MCF 10A (cell line): ENCODE data around the gene MAGEA9B. TPM values are rescaled to one million over a fixed set of nuclear protein-coding genes. Genes with fewer than 3 reads are reported as not detected.
"Not testable (repeated sequence)": the region's sequence is repeated elsewhere in the genome, so short reads cannot be mapped to it uniquely, and the experiment has no call there.

Experiments used
- BruUV-seq: library from RNA; stranded (reverse); fragments of 400-500 nt; replicated peaks from 2 replicates; lab custom pipeline; 2021; lab: Mats Ljungman, UMichigan
- CTCF ChIA-PET: fragments of 300-600 bp; sonication (Branson Sonifier 250); formaldehyde crosslinking; extraction: SDS; loops from one replicate; lab custom pipeline; 2021; ENCODE audit warnings: antibody characterized with exemption, inconsistent platforms; lab: Yijun Ruan, JAX
- POLR2A ChIA-PET: fragments of 300-600, 350-650 bp; sonication (Branson Sonifier 250); formaldehyde crosslinking; extraction: SDS; loops from one replicate; lab custom pipeline; 2020; ENCODE audit warnings: antibody characterized with exemption, inconsistent platforms; lab: Yijun Ruan, JAX
- DNase-seq: peaks from one replicate; pipeline ENCODE4 v3.0.0-alpha.2; 2018; ENCODE audit not compliant: unreplicated experiment
- H3K27ac Mint-ChIP-seq: one replicate; pipeline ENCODE4 v1.8.0; 2022; ENCODE audit warnings: mild to moderate bottlenecking, low read depth, mixed read lengths; ENCODE audit not compliant: unreplicated experiment
- H3K27me3 Mint-ChIP-seq: one replicate; pipeline ENCODE4 v1.8.0; 2022; ENCODE audit warnings: mixed read lengths; ENCODE audit not compliant: insufficient read depth, unreplicated experiment
- H3K36me3 Mint-ChIP-seq: one replicate; pipeline ENCODE4 v1.8.0; 2022; ENCODE audit warnings: mild to moderate bottlenecking, moderate library complexity, mixed read lengths; ENCODE audit not compliant: insufficient read depth, unreplicated experiment
- H3K4me1 Mint-ChIP-seq: one replicate; pipeline ENCODE4 v1.8.0; 2022; ENCODE audit warnings: mixed read lengths; ENCODE audit not compliant: insufficient read depth, unreplicated experiment
- H3K4me3 Mint-ChIP-seq: one replicate; pipeline ENCODE4 v1.8.0; 2022; ENCODE audit warnings: mild to moderate bottlenecking, moderate library complexity, mixed read lengths; ENCODE audit not compliant: unreplicated experiment
- H3K9me3 Mint-ChIP-seq: one replicate; pipeline ENCODE4 v1.8.0; 2022; ENCODE audit warnings: mixed read lengths; ENCODE audit not compliant: unreplicated experiment
- intact Hi-C: fragments of 100-400 bp; cut with micrococcal nuclease; formaldehyde crosslinking; loops from 2 replicates; pipeline ENCODE4 v1.14.1; 2022
- total RNA-seq: library from RNA; stranded (reverse); gene quantifications from 2 replicates; pipeline ENCODE4 v1.2.3, GENCODE V29; 2022
- TF ChIP-seq, protein P1 (sequence below): fragments of 200-600 bp; IDR thresholded peaks from one replicate; pipeline ENCODE4 v1.8.0; 2022; ENCODE audit warnings: antibody characterized with exemption, mild to moderate bottlenecking; ENCODE audit not compliant: unreplicated experiment

MAGEA9B gene
- total RNA-seq, 1 experiment from 2014 or later = not detected

GRCh38 chrX:149618871-149619270 is 31.6 kb upstream of the MAGEA9B start:
- no peak overlapping the region for H3K4me3 Mint-ChIP-seq
- no TSS peak for BruUV-seq
- H3K4me1 Mint-ChIP-seq = no peaks in the 10 kb centered on the region
- no peak for DNase-seq
- H3K36me3 Mint-ChIP-seq = no peaks in the 10 kb centered on the region
- intact Hi-C loops = no loop called here
- TF ChIP-seq, protein P1, sequence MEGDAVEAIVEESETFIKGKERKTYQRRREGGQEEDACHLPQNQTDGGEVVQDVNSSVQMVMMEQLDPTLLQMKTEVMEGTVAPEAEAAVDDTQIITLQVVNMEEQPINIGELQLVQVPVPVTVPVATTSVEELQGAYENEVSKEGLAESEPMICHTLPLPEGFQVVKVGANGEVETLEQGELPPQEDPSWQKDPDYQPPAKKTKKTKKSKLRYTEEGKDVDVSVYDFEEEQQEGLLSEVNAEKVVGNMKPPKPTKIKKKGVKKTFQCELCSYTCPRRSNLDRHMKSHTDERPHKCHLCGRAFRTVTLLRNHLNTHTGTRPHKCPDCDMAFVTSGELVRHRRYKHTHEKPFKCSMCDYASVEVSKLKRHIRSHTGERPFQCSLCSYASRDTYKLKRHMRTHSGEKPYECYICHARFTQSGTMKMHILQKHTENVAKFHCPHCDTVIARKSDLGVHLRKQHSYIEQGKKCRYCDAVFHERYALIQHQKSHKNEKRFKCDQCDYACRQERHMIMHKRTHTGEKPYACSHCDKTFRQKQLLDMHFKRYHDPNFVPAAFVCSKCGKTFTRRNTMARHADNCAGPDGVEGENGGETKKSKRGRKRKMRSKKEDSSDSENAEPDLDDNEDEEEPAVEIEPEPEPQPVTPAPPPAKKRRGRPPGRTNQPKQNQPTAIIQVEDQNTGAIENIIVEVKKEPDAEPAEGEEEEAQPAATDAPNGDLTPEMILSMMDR = no peak
- H3K27ac Mint-ChIP-seq = no peak overlapping the region
- POLR2A ChIA-PET = no interaction called here
- no peaks in the 10 kb centered on the region for H3K27me3 Mint-ChIP-seq
- no peaks in the 10 kb centered on the region for H3K9me3 Mint-ChIP-seq
- CTCF ChIA-PET = no interaction called here

DNA sequence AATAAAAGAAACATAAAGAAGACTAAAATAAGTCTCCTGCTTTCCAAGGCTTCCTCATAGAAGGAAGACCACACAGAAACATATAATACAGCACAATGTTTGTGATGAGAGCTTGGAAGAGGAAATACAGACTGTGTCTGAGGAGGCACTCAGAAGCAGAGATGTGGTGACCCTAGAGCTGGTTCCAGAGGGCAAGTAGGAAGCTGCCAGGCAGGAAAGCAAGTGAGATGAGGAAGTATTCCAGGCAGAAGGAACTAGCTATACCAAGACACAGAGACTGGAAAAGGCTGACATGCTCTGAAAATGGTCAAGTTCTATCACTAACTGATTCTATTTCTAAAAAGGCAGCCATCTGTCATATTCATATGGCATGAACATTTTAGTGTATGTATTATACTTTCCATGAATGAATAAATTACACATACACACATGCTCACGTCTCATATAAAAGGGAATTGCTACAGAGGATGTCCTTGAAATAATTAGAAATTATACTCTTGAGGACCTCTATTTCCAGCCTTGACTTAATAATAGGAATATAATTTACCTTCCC is 24.4 kb upstream of the MAGEA9B start:
- no peak overlapping the region for H3K4me3 Mint-ChIP-seq
- intact Hi-C loops = no loop called here
- no peak overlapping the region for H3K27ac Mint-ChIP-seq
- no peaks in the 10 kb centered on the region for H3K27me3 Mint-ChIP-seq
- peaks cover 5% of the 10 kb centered on the region for H3K36me3 Mint-ChIP-seq
- POLR2A ChIA-PET = no interaction called here
- TF ChIP-seq, protein P1 = no peak
- no peaks in the 10 kb centered on the region for H3K9me3 Mint-ChIP-seq
- CTCF ChIA-PET = no interaction called here
- no peaks in the 10 kb centered on the region for H3K4me1 Mint-ChIP-seq
- no TSS peak for BruUV-seq
- DNase-seq = no peak

DNA sequence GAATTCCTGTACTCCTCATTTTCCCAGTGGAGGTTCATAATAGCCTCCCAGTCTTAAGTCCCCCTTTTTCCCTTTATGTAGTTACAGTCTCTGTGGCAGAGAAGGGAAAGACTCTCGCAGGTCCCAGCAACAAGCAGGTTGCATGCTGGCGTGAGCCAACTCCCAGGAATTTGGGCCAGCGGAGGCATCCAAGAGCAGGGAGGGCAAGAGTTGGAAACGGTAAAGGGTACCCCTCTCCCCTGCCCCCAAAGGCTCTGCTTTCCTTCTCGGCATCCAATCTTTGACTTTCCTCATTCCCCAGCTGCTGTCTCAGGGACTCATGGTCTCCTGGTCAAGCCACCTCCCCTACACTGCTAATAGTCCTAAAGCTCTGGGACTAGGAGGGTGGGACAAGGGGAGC is 23.3 kb upstream of the MAGEA9B start:
- intact Hi-C loops = no loop called here
- Mint-ChIP-seq H3K4me3 (no peak overlapping the region), H3K9me3 (no peaks in the 10 kb centered on the region), H3K4me1 (no peaks in the 10 kb centered on the region), H3K27ac (no peak overlapping the region), H3K27me3 (no peaks in the 10 kb centered on the region), H3K36me3 (peaks cover 5% of the 10 kb centered on the region)
- ChIA-PET POLR2A (no interaction called here), CTCF (interaction anchor here (0.7 kb wide), 1 partner anchor 40 kb away, joined by 3 read pairs; no protein-coding TSS in a partner anchor)
- TF ChIP-seq, protein P1 = no peak
- BruUV-seq = no TSS peak
- no peak for DNase-seq

DNA sequence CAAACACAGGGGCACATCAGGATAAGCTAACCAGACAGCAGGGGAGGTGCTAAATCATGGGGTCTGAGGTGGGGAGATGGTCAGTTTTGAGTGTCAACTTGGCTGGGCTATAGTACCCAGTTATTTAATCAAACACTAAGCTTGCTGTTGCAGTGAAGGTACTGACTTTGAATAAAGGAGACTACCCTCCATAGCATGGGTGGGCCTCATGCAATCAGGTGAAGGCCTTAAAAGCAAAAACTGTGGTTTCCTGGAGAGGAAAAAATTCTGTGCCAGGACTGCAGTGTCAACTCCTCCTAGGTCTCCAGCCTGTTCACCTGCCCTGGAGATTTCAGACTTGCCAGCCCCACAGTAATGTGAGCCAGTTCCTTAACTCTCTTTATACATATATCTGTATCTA is 20.4 kb upstream of the MAGEA9B start:
- ChIA-PET POLR2A (no interaction called here), CTCF (no interaction called here)
- Mint-ChIP-seq H3K4me1 (no peaks in the 10 kb centered on the region), H3K4me3 (no peak overlapping the region), H3K9me3 (no peaks in the 10 kb centered on the region), H3K36me3 (peaks cover 5% of the 10 kb centered on the region), H3K27ac (no peak overlapping the region), H3K27me3 (no peaks in the 10 kb centered on the region)
- BruUV-seq = no TSS peak
- DNase-seq = no peak
- intact Hi-C loops = no loop called here
- TF ChIP-seq, protein P1 = no peak

DNA sequence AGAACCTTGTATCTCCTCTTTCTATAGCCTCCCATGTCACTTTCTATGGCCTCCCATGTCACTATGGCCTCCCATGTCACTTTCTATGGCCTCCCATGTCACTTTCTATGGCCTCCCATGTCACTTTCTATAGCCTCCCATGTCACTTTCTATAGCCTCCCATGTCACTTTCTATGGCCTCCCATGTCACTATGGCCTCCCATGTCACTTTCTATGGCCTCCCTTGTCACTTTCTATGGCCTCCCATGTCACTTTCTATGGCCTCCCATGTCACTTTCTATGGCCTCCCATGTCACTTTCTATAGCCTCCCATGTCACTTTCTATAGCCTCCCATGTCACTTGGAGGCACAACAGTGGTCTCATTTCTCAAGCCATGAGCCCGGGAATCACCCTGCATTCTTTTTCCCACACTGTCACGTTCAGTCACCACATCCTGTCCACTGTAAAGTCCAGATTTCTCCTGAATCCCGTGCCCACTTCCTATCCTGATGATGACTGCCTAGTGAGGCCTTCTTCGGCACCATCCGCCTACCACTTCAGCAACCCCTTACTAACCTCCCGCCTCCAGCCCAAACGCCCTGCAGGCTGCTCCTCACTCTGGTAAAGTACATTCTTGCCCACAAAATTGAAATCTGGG is 18.1 kb upstream of the MAGEA9B start:
- H3K4me1 Mint-ChIP-seq, CTCF ChIA-PET, BruUV-seq, H3K27ac Mint-ChIP-seq, H3K4me3 Mint-ChIP-seq, intact Hi-C loops, H3K27me3 Mint-ChIP-seq, H3K9me3 Mint-ChIP-seq, H3K36me3 Mint-ChIP-seq, DNase-seq: not testable (repeated sequence)
- POLR2A ChIA-PET = interaction anchor here (0.7 kb wide), 1 partner anchor 27 kb away, joined by 4 read pairs; no protein-coding TSS in a partner anchor

- H3K4me1 Mint-ChIP-seq, CTCF ChIA-PET, POLR2A ChIA-PET, intact Hi-C loops, H3K36me3 Mint-ChIP-seq, H3K9me3 Mint-ChIP-seq, H3K4me3 Mint-ChIP-seq, DNase-seq, H3K27me3 Mint-ChIP-seq, BruUV-seq, H3K27ac Mint-ChIP-seq: not testable (repeated sequence)
Observed at GRCh38 chrX:149598603-149599002, 11.3 kb upstream of the MAGEA9B start.
